HEK293T (cell line): ENCODE measurements around the gene GPATCH8.

Source experiments
- CTCF ChIA-PET: fragments of 350-600 bp; formaldehyde crosslinking; extraction: SDS; loops from one replicate; lab custom pipeline; 2021; ENCODE audit warnings: antibody characterized with exemption, inconsistent platforms; lab: Yijun Ruan, JAX
- POLR2A ChIA-PET: fragments of 350-600 bp; formaldehyde crosslinking; extraction: SDS; loops from one replicate; lab custom pipeline; 2020; ENCODE audit warnings: antibody characterized with exemption, inconsistent platforms; lab: Yijun Ruan, JAX
- DNase-seq: peaks from one replicate; pipeline ENCODE4 v3.0.0; 2012; ENCODE audit warnings: mixed read lengths; ENCODE audit errors: extremely low spot score
- ARNT ChIP-seq: fragments of 450-650 bp; IDR thresholded peaks from 2 replicates; pipeline ENCODE4 v1.6.1; 2017; ENCODE audit warnings: mild to moderate bottlenecking
- BHLHE40 ChIP-seq: fragments of 450-650 bp; IDR thresholded peaks from 2 replicates; pipeline ENCODE4 v1.6.1; 2016; ENCODE audit warnings: mild to moderate bottlenecking, moderate library complexity, borderline replicate concordance
- CTBP1 ChIP-seq: fragments of 450-650 bp; IDR thresholded peaks from 2 replicates; pipeline ENCODE4 v1.6.1; 2016; ENCODE audit warnings: borderline replicate concordance
- ELF4 ChIP-seq: fragments of 450-650 bp; IDR thresholded peaks from 2 replicates; pipeline ENCODE4 v1.6.1; 2017; ENCODE audit warnings: antibody characterized with exemption
- FOXA1 ChIP-seq: fragments of 450-650 bp; IDR thresholded peaks from 2 replicates; pipeline ENCODE4 v1.6.1; 2016; ENCODE audit warnings: mild to moderate bottlenecking
- FOXK2 ChIP-seq: fragments of 450-650 bp; IDR thresholded peaks from 2 replicates; pipeline ENCODE4 v1.6.1; 2016; ENCODE audit warnings: mild to moderate bottlenecking
- FOXM1 ChIP-seq: fragments of 450-650 bp; IDR thresholded peaks from 2 replicates; pipeline ENCODE4 v1.6.1; 2017; ENCODE audit warnings: mild to moderate bottlenecking, borderline replicate concordance
- HDGF ChIP-seq: fragments of 450-650 bp; IDR thresholded peaks from 2 replicates; pipeline ENCODE4 v1.6.1; 2017; ENCODE audit warnings: antibody characterized with exemption, borderline replicate concordance
- L3MBTL2 ChIP-seq: fragments of 450-650 bp; conservative IDR thresholded peaks from 2 replicates; pipeline ENCODE4 v1.6.1; 2016; ENCODE audit warnings: mild to moderate bottlenecking
- LEF1 ChIP-seq: fragments of 450-650 bp; IDR thresholded peaks from 2 replicates; pipeline ENCODE4 v1.6.1; 2017; ENCODE audit warnings: mild to moderate bottlenecking, borderline replicate concordance
- NFRKB ChIP-seq: fragments of 450-650 bp; IDR thresholded peaks from 2 replicates; pipeline ENCODE4 v1.6.1; 2016; ENCODE audit warnings: mild to moderate bottlenecking, moderate library complexity
- SP1 ChIP-seq: fragments of 450-650 bp; IDR thresholded peaks from 2 replicates; pipeline ENCODE4 v1.6.1; 2017
- SUZ12 ChIP-seq: fragments of 450-650 bp; IDR thresholded peaks from 2 replicates; pipeline ENCODE4 v1.6.1; 2016; ENCODE audit warnings: mild to moderate bottlenecking
- TARDBP ChIP-seq: fragments of 450-650 bp; IDR thresholded peaks from 2 replicates; pipeline ENCODE4 v1.6.1; 2016
- ZNF384 ChIP-seq: fragments of 450-650 bp; IDR thresholded peaks from 2 replicates; pipeline ENCODE4 v1.6.1; 2016
- TF ChIP-seq, protein P1 (sequence below): fragments of 450-650 bp; IDR thresholded peaks from 2 replicates; pipeline ENCODE4 v1.6.1; 2016

The GPATCH8 gene

DNA sequence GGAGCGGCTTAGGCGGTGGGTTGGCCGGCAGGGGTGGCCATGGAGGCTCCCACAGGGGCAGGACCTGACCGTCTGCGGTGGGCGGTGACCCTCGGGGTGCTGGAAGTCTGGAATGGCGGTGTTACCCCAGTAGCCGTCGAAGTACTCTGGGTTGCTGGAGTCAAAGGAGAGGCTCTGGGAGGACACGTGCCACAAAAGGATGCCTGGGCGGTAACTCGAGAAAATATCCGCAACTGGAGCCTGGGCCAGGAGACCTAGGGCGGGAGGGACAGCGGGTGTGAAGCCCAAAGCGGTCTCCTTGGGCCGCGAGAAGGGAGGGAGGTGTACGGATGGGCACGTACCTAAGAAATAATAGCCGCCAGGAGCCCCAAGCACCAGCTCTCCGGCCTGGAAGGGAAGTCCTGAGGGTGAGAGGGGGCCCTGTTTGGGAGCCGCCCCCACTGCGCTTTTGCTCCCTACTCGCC, 118.4 kb downstream of the GPATCH8 start:
- peak; percentile 95 for TF ChIP-seq L3MBTL2
- TF ChIP-seq SUZ12 = no peak
- ChIA-PET CTCF (interaction anchor here (0.6 to 1.5 kb wide), 5 partner anchors 9 to 258 kb away, joined by 3 to 7 read pairs (median 4); partner anchors contain the start of gene FAM171A2), POLR2A (interaction anchor here (0.6 to 1.5 kb wide), 10 partner anchors 9 to 118 kb away, joined by 3 to 8 read pairs (median 4); partner anchors contain the start of gene GPATCH8)
- no peak for DNase-seq

DNA sequence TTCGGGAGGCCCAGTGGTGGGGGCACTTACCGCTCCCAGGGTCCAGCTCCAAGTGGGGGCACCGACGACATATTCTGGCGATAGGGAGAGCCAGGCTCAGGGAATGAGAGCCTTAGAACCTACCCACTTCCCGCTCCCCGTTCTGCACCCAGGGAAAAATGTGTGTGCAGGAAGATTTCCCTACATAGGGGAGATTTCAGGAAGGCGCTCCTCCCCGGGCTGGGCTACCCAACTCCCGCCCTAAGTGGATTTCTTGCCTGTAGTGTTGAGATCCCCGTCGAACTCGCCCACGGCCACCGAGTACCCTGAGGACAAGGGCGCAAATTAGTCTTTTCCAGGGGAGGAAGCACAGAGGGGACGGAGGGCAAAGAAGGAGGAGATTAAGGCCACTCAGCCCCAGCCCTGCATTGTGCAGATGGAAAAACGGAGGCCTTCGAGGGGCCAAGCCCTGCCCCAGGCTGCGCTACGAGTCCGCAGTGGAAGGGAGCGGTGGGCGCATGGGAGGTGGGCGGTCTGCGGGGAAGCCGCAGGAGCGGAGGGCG, 118.9 kb downstream of the GPATCH8 start:
- CTCF ChIA-PET = no interaction called here
- TF ChIP-seq LEF1 (no peak), ARNT (no peak), NFRKB (no peak), HDGF (no peak), TARDBP (no peak), ZNF384 (no peak), SUZ12 (no peak), CTBP1 (no peak), ELF4 (no peak), FOXM1 (no peak), FOXA1 (no peak), L3MBTL2 (no peak), SP1 (no peak), FOXK2 (no peak), BHLHE40 (no peak)
- TF ChIP-seq, protein P1, sequence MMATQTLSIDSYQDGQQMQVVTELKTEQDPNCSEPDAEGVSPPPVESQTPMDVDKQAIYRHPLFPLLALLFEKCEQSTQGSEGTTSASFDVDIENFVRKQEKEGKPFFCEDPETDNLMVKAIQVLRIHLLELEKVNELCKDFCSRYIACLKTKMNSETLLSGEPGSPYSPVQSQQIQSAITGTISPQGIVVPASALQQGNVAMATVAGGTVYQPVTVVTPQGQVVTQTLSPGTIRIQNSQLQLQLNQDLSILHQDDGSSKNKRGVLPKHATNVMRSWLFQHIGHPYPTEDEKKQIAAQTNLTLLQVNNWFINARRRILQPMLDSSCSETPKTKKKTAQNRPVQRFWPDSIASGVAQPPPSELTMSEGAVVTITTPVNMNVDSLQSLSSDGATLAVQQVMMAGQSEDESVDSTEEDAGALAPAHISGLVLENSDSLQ = no peak
- no peak for DNase-seq
- POLR2A ChIA-PET = interaction anchor here (0.7 to 1.5 kb wide), 3 partner anchors 14 to 119 kb away, joined by 3 to 5 read pairs (median 3); partner anchors contain the start of gene GPATCH8

DNA sequence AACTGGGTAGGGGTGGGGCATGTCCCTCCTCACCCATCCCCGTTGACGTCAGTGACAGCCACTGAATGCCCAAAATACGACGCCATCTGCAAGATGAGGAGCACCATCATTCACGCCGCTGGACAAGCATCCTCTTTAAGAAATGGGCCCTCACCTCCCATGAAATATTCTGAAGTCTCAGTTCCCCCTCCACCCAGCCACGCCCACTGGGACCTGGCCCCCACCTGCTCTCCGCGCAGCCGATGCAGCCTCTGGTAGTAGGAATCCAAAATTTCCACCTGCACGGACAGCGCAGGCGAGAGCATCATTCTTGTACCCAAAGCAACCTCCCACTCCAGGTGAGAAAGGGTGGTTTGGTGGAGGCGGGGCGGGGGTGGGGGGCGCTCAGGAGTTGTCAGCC, 119.3 kb downstream of the GPATCH8 start:
- TF ChIP-seq BHLHE40 (no peak), NFRKB (no peak), FOXA1 (no peak), ARNT (no peak), CTBP1 (no peak), FOXK2 (no peak), ZNF384 (no peak), HDGF (no peak), FOXM1 (no peak), TARDBP (no peak), LEF1 (no peak), L3MBTL2 (no peak), SP1 (no peak)
- DNase-seq = no peak
- POLR2A ChIA-PET = no interaction called here
- CTCF ChIA-PET = no interaction called here

DNA sequence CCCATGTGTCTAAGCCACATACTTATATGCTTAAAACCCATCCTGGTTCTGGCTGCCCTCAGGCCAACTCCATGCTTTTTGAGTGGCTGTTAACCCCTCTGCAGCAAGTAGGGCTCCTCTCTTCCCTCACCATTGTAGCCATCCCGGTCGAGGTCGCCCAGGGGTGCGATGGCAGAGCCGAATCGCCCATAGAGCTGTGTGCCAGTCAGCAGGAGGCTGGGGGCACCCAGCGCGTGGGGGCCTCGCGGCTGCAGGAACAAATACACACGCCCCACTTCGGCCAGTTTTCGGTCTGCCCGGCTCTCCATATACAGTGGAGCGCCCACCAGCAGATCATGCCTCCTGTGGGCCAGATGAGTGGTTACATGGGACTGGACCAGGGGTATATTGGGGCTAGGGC, 119.8 kb downstream of the GPATCH8 start:
- TF ChIP-seq, protein P1 = no peak
- TF ChIP-seq CTBP1 = no peak
- no peak for TF ChIP-seq ARNT
- TF ChIP-seq L3MBTL2 = no peak
- no peak for TF ChIP-seq BHLHE40
- no peak for TF ChIP-seq ZNF384
- no peak for TF ChIP-seq SP1
- no peak for TF ChIP-seq HDGF
- no peak for TF ChIP-seq FOXA1
- TF ChIP-seq TARDBP = no peak
- TF ChIP-seq SUZ12 = no peak
- TF ChIP-seq LEF1 = no peak
- ChIA-PET POLR2A (no interaction called here), CTCF (no interaction called here)
- no peak for DNase-seq

DNA sequence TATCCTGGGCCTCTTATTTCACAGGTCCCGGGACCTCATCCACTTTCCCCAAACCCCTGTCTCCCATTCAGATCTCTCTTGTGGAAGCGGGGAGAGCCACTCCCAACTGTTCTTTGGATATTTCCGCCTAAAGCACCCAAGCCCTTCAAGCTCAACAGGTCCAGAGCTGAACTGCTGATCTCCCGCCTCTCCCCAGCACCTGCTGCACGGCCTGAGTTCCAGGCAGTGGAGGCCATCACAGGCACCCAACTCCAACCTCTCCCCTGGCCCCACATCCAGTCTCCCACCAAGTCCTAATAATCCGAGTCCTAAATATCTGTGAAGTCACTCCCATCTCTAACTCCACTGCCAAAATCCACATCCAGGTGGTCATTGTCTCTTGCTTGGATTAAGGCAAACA, 120.3 kb downstream of the GPATCH8 start:
- POLR2A ChIA-PET = interaction anchor here (1.1 kb wide), 1 partner anchor 13 kb away, joined by 3 read pairs; no protein-coding TSS in a partner anchor
- DNase-seq = no peak
- TF ChIP-seq ELF4 (no peak), LEF1 (no peak), TARDBP (no peak), ARNT (no peak), L3MBTL2 (no peak), CTBP1 (no peak), FOXM1 (no peak)
- TF ChIP-seq, protein P1 = no peak
- CTCF ChIA-PET = no interaction called here

DNA sequence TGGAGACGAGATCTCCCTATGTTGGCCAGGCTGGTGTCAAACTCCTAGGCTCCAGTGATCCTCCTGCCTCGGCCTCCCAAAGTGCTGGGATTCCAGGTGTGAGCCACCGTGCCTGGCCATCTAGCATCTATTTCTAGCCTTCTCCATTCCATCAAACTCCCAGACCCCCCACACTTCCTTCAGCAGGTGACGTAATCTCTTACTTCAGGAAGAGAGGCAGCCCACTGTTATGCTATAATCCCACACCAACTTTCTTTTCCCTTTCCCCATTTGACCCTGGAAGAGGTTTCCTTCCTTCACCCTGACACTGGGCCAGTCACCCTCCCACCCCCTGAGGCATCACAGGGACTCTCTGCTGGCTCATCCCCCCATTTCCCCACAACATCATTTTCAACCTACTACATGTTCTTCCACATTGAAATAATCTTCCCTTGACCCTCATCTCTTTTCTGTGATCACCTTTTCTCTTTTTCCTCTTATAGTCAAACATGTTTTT, 121.3 kb downstream of the GPATCH8 start:
- CTCF ChIA-PET = no interaction called here
- TF ChIP-seq LEF1 (no peak), FOXM1 (no peak), ARNT (no peak), CTBP1 (no peak), ZNF384 (no peak), SUZ12 (no peak), L3MBTL2 (no peak), NFRKB (no peak), ELF4 (no peak), BHLHE40 (no peak), SP1 (no peak), HDGF (no peak), TARDBP (no peak), FOXK2 (no peak), FOXA1 (no peak)
- TF ChIP-seq, protein P1 = no peak
- DNase-seq = no peak
- POLR2A ChIA-PET = interaction anchor here (1.1 kb wide), 1 partner anchor 12 kb away, joined by 3 read pairs; no protein-coding TSS in a partner anchor
